Measurements from ENCODE around the gene RIMS4. TPM values are rescaled to one million over a fixed set of nuclear protein-coding genes. Genes with fewer than 3 reads are reported as not detected.

The RIMS4 gene
- total and polyA plus RNA-seq, 9 of the 15 experiments (the other 6 are each of a cell fraction or from before 2014, with no cell fraction given) = 0.04 TPM; not detected in 8

GRCh38 chr20:44810061-44810390 is 320 bp downstream of the RIMS4 start:
- no peak for TF ChIP-seq SNRNP70 (optimal IDR thresholded peaks at IDR 0.05; ENCODE audit: low read depth, low read length)
- no peak for TF ChIP-seq GTF2F1 (IDR thresholded peaks at IDR 0.05; ENCODE audit: low read depth, low read length)
- no peak for TF ChIP-seq ZNF431 (CRISPR knock-in tag; IDR thresholded peaks at IDR 0.05)
- no peak for TF ChIP-seq BRD4 (IDR thresholded peaks at IDR 0.05)
- no peak for TF ChIP-seq SRSF7 (optimal IDR thresholded peaks at IDR 0.05; ENCODE audit: low read depth, low read length)
- no peak for TF ChIP-seq ZNF75A (CRISPR knock-in tag; IDR thresholded peaks at IDR 0.05)
- TF ChIP-seq, protein P1, sequence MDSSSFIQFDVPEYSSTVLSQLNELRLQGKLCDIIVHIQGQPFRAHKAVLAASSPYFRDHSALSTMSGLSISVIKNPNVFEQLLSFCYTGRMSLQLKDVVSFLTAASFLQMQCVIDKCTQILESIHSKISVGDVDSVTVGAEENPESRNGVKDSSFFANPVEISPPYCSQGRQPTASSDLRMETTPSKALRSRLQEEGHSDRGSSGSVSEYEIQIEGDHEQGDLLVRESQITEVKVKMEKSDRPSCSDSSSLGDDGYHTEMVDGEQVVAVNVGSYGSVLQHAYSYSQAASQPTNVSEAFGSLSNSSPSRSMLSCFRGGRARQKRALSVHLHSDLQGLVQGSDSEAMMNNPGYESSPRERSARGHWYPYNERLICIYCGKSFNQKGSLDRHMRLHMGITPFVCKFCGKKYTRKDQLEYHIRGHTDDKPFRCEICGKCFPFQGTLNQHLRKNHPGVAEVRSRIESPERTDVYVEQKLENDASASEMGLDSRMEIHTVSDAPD (CRISPR knock-in tag; IDR thresholded peaks at IDR 0.05) = no peak
- no peak for TF ChIP-seq GABPB2 (CRISPR knock-in tag; conservative IDR thresholded peaks at IDR 0.05)
- no peak for TF ChIP-seq ZNF41 (CRISPR knock-in tag; conservative IDR thresholded peaks at IDR 0.05)
- TF ChIP-seq, protein P2, sequence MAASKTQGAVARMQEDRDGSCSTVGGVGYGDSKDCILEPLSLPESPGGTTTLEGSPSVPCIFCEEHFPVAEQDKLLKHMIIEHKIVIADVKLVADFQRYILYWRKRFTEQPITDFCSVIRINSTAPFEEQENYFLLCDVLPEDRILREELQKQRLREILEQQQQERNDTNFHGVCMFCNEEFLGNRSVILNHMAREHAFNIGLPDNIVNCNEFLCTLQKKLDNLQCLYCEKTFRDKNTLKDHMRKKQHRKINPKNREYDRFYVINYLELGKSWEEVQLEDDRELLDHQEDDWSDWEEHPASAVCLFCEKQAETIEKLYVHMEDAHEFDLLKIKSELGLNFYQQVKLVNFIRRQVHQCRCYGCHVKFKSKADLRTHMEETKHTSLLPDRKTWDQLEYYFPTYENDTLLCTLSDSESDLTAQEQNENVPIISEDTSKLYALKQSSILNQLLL (CRISPR knock-in tag; IDR thresholded peaks at IDR 0.05; ENCODE audit: borderline replicate concordance) = no peak
- TF ChIP-seq MECOM (CRISPR knock-in tag; IDR thresholded peaks at IDR 0.05) = no peak
- no peak for TF ChIP-seq GATA2 (CRISPR knock-in tag; IDR thresholded peaks at IDR 0.05)
- TF ChIP-seq ZBTB26 (CRISPR knock-in tag; IDR thresholded peaks at IDR 0.05) = no peak
- TF ChIP-seq SETDB1 (IDR thresholded peaks at IDR 0.05; ENCODE audit: low read length) = no peak
- no peak for TF ChIP-seq NONO (IDR thresholded peaks at IDR 0.05; ENCODE audit: low read depth in 2 of 2, low read length in 1 of 2)
- no peak for TF ChIP-seq ZNF133 (CRISPR knock-in tag; IDR thresholded peaks at IDR 0.05)
- TF ChIP-seq CBFB (CRISPR knock-in tag; IDR thresholded peaks at IDR 0.05) = no peak
- no peak for TF ChIP-seq HCFC1 (IDR thresholded peaks at IDR 0.05; ENCODE audit: low read depth, low read length)
- TF ChIP-seq CBX5 (IDR thresholded peaks at IDR 0.05; ENCODE audit: borderline replicate concordance, low read depth) = no peak
- Histone ChIP-seq H4K20me1 (replicated peaks; ENCODE audit: control insufficient read depth, insufficient read depth, low read length) (no peaks in the 10 kb centered on the region), H3K4me1 (replicated peaks in 1 of 2; ENCODE audit: control insufficient read depth in 2 of 2, insufficient read depth in 2 of 2, low read length in 2 of 2) (no peaks in the 10 kb centered on the region), H3K4me3 (no peak overlapping the region), H3K4me2 (ENCODE audit: insufficient read depth, low read length) (no peak overlapping the region), H3K27ac (ENCODE audit: extremely low read depth, low read depth, low read length) (no peak overlapping the region), H3K36me3 (ENCODE audit: control insufficient read depth, insufficient read depth, low read length) (no peaks in the 10 kb centered on the region), H3K79me2 (ENCODE audit: control insufficient read depth, insufficient read depth, low read length) (no peaks in the 10 kb centered on the region), H3K9me1 (ENCODE audit: control insufficient read depth, insufficient read depth, low read length) (no peaks in the 10 kb centered on the region), H2AFZ (ENCODE audit: low read depth, low read length) (no peak overlapping the region), H3K27me3 (ENCODE audit: control insufficient read depth in 2 of 2, insufficient read depth in 2 of 2, low read length in 2 of 2) (peaks cover 9 to 35% of the 10 kb centered on the region in 2 experiments; a peak in 4 of 5 replicates), H3K9ac (ENCODE audit: insufficient read depth in 1 of 2, low read depth in 2 of 2, low read length in 2 of 2) (no peak overlapping the region), H3K9me3 (replicated peaks; ENCODE audit: control insufficient read depth, insufficient read depth, low read depth, low read length) (peaks cover 4% of the 10 kb centered on the region; the same call in 1 of the 2 replicates)
- 85% methylated on average over 11 of the region's 49 CpGs for WGBS (ENCODE audit: insufficient coverage, low coverage, missing lambda C conversion rate)
- intact Hi-C loops (cut with micrococcal nuclease) (no loop called here), in situ Hi-C loops (cut with MboI) (no loop called here)
- POLR2A ChIA-PET = no interaction called here
- FAIRE-seq (no peak), ATAC-seq (no peak), DNase-seq (ENCODE audit: extremely low read depth in 1 of 4, low spot score in 3 of 4) (no peak)
- no TSS peak for BruUV-seq (replicated peaks)
- CTCF ChIA-PET (ENCODE audit: low intra/inter-chr PET ratio) = no interaction called here
